GM19239 (cell line): Measurements from ENCODE around the gene SERPINA5.
"Not testable (repeated sequence)": the region's sequence is repeated elsewhere in the genome, so short reads cannot be mapped to it uniquely, and the experiment has no call there.

Source experiments
- DNase-seq: peaks from one replicate; pipeline ENCODE4 v3.0.0; 2011; ENCODE audit warnings: low spot score; ENCODE audit not compliant: insufficient read length
- FAIRE-seq: peaks from 2 replicates; lab custom pipeline; 2011; peaks lifted over from hg19 to GRCh38; lab: Jason Lieb, UNC

Gene SERPINA5

DNA sequence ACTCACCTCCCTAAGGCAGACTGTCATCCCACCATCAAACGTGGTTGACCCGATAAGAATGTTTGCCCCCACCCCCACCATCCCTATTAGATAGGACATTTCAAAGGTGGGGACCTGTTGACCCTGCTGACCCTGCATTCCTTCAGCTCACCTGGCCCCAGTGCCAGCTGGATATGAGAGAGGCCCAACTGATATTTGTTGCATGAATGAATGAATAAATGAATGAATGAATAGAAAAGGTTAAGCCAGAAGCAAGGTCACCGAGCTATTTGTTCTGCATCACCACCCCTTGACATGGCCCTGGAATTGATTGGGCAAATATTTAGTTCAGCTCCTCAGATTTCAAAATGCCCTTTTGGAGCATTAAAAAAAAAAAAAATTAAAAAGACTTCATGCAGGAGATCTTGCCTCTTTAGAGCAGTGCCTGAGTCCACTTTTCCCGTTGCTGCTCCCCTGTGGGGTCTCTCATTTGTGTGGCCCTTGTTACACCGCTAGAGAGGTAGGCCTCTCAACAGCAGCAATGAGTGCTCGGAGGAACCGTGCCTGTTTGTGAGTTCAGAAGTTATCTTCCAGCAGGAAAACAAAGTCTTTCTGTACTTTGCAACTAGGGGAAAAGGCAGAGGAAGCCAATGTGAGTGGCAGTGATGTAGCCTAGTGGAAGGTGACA lies 8.5 kb upstream of the SERPINA5 start:
- DNase-seq (no peak), FAIRE-seq (no peak)

GRCh38 chr14:94573475-94574277 lies 7.5 kb upstream of the SERPINA5 start:
- no peak for FAIRE-seq
- DNase-seq = no peak

DNA sequence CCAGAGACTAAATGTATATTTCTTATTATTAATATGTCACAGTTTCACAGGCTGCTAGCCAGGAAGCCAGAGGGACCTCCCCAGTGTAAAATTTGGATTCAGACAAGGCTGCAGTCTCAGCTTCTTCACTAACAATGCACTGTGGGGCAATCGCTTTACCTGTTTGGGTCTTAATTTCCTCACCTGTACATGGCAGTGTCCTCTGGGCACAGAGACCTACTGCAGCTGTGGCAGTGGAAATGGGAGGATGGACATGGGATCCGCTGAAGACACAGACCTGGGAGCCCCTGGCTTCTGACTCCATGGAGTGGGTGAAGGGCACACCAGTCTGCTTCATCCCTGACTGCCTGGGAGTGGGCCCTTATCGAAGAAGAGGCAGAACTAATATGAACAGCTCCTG lies 6.9 kb upstream of the SERPINA5 start:
- DNase-seq (no peak), FAIRE-seq (no peak)

DNA sequence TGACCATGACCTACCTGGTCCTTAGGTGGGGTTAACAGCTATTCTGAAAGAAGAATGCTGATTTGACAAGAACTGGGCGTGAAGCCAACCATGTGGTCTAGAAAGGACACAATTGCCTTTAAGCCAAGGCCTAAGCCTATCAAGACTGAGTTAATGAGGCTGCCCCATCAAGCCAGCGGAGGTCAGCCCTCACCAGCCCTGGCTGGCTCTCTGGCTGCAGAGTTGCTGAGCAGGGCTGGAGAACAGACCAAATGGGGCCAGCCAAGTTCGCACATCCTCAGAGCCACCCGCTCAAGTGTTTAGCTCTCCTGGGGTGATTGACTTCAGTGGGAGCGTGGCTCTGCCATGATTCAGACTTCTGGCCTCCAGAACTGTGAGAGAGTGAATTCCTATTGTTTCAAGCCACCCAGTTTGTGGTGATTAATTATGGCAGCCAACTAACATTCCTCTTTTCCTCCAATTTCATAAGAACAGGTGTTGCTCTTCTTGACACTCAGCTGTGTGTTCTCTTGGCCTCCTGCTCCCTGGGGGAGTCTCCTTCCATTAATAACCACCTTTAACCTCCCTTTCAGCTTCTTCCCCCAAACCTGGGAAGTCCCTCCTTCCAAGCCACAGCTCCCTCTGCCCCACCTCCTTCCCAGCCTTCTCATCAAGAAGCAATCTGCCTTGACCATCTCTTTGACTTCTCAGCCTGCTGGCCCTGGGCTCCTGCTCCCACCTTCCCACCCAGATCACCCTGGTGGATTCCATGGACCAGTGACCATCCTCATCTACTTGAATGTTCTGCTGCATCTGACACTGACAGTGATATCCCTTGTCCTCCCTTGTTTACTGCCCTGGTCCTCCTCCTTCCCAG lies 5.3 kb upstream of the SERPINA5 start:
- no peak for FAIRE-seq
- no peak for DNase-seq

GRCh38 chr14:94577472-94577871 lies 3.8 kb upstream of the SERPINA5 start:
- DNase-seq, FAIRE-seq: not testable (repeated sequence)

DNA sequence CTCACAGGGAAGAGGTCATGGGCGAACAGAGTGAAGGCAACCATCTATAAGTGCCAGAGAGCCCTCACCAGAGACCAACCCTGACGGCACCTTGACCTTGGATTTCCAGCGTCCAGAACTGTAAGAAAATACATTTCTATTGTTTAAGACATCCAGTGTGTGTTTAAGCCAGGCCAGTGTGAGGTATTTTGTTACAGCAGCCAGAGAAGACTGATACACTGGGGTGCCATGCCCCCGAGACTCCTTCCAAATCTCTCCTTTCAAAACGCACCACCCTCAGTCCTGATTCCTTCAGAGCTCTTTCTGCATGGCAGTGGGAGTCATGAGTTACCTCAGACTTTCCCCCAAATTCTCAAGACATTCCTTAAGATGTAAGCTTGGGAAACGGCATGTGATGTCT lies 2.5 kb upstream of the SERPINA5 start:
- no peak for FAIRE-seq
- no peak for DNase-seq

- DNase-seq (no peak), FAIRE-seq (no peak)
Observed at GRCh38 chr14:94582199-94582750, 1.0 kb downstream of the SERPINA5 start.

DNA sequence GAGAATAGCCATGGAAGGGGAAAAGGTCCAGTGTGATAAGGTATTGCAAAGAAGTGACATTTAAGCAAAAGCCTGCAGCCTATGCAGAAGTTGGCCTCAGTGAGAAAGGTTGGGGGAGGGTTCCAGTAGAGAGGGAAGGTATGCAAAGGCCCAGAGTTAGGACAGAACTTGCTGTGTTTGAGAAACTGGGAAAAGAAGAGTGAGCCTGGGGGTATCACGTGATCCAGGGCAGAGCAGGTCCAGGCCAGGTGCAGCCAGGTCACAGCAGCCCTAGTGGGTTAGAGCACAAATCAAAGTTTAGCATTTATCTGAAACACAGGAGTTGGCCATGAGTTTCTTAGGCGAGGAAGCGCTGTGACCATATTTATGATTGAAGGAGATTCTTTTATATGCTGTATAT lies 1.6 kb downstream of the SERPINA5 start:
- FAIRE-seq (no peak), DNase-seq (no peak)

DNA sequence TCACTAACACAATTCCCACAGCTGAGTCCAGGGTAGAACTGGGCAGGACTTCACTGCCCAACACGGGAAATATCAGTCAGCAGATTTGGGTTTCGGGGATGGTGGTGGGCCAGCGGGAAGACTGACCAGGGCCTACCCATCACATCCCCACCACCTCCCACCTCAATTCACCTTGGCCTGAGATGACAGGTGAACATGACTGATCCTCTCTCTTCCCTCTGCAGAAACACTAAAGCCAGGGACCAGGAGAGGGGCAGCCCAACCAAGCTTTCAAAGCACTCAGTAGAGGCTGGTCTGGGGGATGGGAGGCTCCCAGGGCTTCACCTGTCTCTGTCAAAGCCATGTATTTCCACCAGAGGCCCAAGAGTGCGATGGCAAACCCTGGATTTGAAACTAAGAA lies 2.3 kb downstream of the SERPINA5 start:
- no peak for DNase-seq
- no peak for FAIRE-seq

GRCh38 chr14:94584591-94585280 lies 3.5 kb downstream of the SERPINA5 start:
- FAIRE-seq = no peak

DNA sequence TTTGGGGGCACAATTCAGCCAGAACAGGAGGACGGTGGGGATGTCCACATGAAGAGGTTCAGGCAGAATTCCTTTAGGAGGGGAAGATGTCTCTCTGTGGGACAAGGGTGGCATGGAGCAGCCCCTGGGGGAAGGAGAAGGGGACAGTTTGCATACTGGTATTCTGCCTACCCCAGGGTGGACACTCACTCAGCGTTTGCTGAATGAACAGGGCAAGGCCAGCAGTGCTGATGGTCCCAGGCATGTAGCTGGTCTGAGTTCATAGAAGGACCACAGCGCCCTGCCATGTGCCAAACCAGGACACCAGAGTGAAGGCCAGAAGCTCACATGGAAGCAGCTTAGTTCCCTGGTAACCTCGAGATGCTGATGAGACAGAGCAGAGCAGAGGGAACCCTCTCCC lies 5.4 kb downstream of the SERPINA5 start:
- no peak for DNase-seq
- no peak for FAIRE-seq

More at GRCh38 chr14:94584591-94585280, 3.5 kb downstream of the SERPINA5 start:
- no peak for DNase-seq

DNA sequence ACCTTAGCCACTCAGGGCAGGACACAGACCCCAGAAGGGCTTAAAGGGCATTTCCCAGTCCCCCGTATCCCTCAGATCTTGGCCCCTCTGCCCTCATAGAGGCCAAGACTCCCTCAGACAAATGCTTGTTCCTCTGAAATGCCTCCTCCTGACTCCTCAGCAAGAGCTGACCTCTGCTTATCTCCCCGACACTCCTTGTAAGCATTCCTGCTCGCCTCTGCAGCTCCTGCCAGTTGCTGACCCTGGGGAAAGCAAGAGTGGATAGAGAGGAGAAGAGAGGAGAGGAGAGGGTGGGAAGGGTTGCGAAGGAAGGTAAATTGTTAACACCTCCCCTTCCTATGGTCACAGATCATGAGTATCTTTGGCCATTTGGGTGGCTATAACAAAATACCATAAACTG lies 7.1 kb downstream of the SERPINA5 start:
- FAIRE-seq (no peak), DNase-seq (no peak)

DNA sequence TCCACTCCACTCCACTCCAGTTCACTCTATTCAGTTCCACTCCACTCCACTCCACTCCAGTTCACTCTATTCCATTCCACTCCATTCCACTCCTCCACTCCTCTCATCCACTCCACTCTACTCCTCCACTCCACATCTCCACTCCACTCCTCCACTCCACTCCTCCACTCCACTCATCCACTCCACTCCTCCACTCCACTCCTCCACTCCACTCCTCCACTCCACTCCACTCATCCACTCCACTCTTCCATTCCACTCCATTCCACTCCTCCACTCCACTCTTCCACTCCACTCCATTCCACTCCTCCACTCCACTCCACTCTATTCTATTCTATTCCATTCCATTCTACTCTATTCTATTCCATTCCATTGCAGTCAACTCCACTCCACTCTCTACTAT lies 9.8 kb downstream of the SERPINA5 start:
- no peak for FAIRE-seq
- no peak for DNase-seq

DNA sequence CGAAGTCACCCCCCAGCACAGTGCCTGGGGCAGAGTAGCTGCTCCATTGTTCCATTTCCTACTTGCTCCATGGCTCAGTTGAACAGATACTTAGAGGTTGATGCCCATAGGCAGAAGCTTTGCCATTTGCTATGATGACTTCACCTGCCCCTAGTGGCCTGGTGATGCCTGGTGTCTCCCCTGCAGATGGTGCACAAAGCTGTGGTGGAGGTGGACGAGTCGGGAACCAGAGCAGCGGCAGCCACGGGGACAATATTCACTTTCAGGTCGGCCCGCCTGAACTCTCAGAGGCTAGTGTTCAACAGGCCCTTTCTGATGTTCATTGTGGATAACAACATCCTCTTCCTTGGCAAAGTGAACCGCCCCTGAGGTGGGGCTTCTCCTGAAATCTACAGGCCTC lies 10.6 kb downstream of the SERPINA5 start:
- DNase-seq (no peak), FAIRE-seq (no peak)

- DNase-seq (no peak), FAIRE-seq (no peak)
Observed at GRCh38 chr14:94592457-94592856, 11.2 kb downstream of the SERPINA5 start.

DNA sequence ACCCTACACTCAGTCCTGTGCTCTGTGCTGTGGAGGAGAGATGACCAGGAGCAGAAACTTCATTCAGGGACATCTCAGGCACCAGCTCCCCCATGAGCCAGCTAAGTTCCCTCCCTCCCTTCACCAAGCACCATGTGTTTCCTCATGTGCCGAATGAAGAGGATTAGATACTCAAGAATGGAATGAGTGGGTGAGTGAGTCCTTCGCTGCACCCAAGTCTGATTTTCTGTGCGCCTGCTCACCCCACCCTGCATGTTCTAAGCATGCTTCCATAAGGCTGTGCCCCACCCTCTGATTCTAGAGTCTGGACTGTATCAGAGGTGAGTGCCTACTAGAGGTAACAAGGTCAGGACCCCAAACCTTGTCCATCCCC lies 12.1 kb downstream of the SERPINA5 start:
- FAIRE-seq = no peak
- no peak for DNase-seq

DNA sequence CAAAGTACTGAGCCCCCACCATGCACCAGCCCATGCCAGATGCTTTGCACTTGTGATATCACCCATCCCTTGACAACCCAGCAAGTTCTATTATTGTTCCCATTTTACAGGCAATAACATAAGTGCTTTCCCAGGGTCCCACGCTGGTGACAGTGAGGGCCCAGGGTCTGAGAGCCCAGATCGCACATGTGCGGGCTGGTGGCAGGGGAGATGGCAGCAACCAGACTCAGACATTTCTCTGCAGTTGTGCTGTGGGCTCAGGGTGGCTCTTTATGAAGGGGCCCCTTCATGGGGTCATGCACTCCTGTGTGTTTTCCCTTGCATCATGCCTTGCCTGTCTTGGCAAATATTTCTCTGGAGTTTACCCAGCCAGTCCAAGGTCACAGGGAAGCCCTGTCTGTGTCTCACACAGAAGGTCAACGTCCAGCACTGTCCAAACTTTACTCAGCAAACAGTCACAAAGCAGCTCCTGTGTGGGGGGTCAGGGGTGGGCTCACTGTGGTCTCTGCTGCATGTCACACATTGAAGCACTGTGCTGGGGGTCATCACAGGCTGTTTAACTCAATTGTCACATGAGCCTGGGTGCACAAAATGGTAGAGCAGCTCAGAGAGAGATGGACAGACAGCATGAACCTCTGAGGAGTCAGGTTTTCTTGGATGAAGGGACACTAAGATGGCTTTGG lies 12.7 kb downstream of the SERPINA5 start:
- FAIRE-seq = no peak
- no peak for DNase-seq

DNA sequence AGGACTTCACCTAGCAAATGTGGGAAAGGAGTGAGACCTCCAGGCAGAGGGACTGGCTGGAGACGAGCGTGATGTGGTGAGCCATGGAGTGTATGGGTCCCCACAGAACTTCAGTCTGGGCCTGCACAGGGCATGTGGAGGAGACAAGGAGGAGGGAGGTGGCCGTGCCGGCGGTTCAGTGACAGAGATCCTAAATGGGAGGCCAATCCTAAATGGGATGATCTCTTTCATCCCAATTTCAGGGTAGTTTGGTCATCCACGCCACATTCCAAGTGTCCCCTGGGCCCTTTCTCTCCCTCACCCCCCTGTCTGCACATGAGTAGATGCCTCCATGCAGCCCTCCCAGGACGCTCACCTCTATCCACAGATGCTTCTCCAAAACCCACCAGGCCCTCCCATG lies 13.2 kb downstream of the SERPINA5 start:
- FAIRE-seq (no peak), DNase-seq (no peak)

DNA sequence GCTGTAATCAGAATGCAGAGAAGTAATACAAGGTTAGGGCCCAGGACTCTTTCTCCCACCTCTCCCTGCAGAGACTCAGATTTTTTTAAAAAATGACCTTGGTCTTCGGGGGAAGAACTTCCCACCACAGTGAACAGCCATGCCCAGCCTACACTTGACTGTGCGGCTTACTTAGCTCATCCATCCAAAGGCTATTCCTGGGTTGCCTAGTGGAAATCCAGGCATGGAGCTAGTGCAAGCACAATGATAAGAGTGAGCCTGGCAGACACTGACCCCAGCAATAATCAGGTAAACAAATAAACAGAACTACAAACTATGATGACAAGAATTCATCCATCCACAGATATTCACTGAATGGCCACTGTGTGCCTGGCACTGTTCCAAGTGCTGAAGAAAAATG lies 14.7 kb downstream of the SERPINA5 start:
- FAIRE-seq (no peak), DNase-seq (no peak)

GRCh38 chr14:94596361-94596760 lies 15.1 kb downstream of the SERPINA5 start:
- FAIRE-seq (no peak), DNase-seq (no peak)
